NCI-H748 (cell line): ENCODE results near the gene PBX1.
A peak's percentile ranks its signal among the peaks of the same experiment; 100 is the strongest.

Experiments used
- DNase-seq: peaks from one replicate; lab custom pipeline; 2025; ENCODE audit not compliant: unreplicated experiment; lab: John Stamatoyannopoulos, UW

PBX1 gene

DNA sequence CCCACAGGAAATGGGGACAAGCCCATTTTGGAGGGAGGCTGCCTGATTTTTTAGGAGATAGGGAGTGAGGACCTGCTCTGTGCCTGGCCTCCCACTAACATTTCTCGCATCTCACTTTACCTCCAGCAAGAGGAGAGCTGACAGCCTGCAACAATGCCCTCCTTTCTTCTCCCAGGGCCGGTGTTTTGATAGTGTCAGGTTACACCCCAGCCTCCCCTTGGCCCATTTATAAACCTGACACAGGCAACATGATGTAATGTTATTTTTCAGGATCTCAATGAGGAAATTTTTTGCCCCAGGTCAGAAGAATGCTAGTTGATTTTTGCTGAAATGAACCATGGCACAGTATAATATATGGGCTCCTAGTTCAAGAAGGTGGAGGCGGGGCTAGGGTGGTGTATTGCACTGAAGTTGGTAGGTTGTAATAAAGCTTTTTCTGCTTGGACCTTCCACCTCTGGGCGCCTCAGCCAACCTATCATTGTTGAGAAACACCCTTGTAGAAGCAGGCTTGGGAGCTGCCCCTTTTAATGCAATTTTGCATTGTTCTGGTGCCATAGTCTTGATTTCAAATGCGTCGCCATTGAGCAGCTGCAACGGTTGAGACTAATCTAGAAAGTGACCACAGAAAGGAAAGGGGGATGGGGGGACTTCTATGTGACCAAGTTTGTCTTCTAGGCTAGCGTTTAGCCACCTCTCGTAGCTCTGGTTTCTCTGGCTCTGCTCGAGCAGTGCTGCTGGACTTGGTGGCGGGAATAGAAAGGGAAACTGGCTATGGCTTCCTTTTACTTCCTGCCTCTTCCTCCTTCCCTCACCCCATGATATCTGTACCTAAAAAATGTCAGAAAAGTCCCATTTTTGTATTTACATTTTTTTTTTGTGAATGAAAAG is 53.0 kb downstream of the PBX1 start:
- DNase-seq, result peak; percentile 96

DNA sequence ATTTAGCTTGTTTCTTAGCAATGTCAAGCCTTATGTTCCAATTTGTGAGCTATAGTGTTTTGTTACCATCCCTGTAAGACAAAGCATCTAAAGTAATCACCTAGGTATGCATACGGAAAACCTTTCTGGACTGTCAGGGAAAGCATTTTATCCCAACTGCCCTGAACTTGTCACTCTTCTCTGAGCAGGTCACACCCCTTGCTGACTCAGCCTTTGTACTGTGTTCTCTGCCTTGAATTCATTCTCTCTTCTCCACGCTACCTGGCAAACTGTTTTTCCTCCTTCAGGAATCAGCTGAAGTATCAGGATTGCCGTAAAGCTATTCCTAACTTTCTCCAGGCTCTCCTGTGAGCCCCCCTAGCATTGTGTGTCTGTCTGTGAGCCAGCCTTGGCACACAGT is 54.2 kb downstream of the PBX1 start:
- DNase-seq, result peak; percentile 8

DNA sequence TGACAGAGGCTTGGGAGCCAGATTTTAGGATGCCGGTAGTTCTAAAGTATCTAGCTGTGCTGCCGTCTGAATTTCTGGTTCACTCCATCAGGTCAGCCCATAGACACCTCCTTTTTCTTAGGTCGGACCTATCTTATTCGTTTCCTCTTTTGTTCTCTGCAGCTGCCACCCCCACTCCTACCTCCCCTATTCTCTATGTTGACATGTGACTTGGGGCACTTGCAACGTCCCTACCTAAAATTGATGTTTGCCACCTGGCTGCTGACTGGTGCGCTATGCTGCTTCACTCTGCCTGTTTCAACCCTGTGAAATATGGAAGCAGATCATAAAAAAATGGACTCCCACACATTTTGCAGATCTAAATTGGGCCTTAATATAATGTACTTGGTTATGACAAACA is 55.3 kb downstream of the PBX1 start:
- DNase-seq, result peak; percentile 8

DNA sequence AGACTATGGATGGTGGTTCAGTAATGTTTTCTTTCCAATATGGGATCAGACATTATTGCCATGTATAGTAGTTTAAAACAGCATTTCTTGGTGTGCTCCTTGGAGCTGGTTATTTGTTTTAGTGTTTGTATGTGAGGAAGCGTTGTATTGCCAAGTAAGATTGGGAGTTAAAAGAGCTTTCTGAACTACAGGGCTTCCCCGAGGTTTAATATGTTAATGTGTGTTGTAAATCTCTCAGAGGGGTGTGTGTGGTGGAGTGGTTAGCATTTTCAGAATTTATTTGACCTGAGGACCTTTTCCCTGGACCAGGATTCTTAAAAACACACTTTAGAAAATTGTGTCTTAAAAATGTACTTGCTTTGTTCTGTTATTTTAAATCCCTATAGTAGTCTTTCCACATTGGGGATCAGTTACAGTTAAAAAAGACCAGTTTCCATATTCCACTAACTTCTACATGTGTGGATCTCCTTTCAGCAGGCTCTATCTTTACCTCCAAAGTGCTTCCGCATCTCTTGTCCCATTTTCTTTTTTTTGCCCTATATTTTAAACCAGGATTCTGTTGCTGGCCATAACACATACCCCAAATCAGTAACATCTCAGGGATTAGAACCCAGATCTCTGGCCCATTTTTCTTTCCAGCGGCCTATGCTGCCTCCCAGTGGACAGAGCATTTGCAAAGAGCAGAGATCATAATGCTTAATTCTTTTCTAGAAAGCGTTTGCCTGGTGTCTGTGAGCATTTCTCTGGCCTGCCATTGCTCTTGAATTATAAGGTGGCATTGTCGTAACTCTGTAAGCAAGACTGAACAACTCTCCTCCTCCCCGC is 58.6 kb downstream of the PBX1 start:
- DNase-seq, result peak; percentile 79

DNA sequence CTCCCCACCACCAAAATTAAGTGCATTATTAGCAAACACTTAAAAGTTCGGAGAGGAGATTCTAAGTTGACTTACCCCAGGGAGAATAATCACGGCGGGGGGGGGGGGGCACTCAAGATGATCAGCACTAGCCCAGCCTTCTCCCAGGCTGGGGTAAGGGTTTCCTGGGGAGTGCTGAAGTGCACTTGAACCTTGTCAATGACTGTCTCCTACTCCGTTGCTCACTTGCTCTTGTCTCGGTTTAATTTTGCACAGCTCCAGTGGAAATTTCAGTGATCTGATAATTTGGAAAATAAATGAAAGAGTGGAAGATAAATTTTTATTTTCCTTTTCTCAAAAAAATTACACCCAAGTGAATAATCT is 59.2 kb downstream of the PBX1 start:
- DNase-seq, result peak; percentile 68

DNA sequence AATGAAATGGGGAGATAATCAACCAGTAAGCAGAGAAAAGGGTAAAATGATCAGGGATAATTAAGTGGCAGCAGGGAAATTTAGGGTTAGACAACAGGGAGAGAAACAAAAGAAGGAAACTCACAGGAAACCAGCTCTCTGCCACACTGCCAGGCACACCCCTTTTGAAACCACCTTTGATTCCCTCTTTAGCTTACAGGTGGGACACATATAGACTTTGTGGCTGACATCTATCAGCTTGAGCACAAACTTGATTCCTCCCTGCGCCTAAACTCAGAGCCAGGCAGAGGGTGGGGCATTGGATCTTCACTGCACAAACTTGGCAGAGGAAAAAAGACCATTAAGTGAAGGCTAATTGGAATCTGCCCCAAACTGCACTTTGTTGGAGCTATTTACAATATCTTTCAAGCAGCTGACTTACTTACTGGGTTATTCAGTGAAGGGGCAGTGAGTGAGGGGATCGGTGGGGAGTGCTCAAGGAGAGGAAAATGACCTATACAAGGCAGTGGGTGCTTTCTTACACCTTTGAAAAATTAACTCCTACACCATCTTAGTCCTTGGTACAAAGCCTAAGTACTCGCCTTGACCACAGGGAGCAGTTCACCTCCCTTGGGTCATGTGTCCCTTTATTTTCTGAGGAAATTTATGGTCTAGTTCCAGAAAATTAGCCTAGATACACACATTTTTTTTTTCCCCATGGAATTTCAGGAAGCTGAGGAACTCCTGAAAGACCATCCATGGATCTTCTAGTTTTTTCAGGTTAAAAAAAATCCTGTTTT is 60.2 kb downstream of the PBX1 start:
- peak; percentile 90 for DNase-seq

DNA sequence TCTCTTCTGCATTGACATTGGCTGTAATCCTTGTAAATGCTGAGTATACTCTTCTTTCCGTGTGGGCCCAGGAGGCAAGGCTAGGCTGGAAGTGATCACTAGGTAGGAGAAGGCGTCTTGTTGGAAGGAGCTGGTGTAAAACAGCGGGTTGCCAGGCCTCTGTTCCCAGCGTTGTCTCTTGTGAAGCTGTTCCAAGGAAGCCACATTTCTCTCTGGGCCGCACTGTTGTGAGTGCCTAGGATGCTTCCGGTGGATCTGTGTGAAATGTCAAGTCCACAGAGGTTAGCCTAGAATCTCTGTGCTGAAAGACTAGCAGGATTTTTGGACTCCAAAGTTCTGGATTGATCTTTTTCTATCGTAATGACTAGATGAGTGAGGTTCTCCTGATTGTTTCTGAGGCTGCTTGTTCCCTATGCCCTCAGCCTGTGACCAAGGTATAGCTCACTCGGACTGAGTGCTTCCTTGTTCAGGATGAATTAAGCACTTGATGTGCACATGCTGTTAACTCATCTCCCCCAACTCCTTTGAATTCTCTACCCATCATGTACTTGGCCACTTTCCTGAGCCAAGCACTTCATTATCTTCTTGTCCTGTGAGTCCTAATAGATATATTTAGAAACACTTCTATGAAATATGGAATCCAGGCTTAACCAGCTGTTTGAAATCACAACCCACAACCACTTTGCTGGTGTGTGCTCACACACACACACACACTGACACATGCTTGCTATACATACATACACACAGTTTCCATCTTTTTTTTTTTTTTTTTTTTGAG is 63.3 kb downstream of the PBX1 start:
- DNase-seq, result no peak

DNA sequence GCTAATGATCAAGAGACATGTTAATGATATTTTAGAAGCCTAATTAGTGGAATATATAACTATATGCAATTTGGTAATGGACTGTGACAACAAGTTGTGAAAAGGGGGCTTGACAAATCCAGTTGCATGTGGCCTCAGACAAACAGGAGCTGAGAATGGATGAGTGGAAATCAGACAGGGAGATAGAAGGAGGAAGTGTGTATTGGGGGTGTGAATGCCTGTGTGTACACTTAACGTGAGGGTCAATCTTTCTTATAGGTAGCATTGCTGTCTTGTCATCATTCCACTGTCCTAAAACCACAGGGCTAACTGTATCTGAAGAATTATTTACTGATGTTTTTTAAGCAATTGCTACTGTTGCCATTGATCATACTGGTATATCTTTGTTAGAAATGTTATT is 64.8 kb downstream of the PBX1 start:
- DNase-seq, result no peak

DNA sequence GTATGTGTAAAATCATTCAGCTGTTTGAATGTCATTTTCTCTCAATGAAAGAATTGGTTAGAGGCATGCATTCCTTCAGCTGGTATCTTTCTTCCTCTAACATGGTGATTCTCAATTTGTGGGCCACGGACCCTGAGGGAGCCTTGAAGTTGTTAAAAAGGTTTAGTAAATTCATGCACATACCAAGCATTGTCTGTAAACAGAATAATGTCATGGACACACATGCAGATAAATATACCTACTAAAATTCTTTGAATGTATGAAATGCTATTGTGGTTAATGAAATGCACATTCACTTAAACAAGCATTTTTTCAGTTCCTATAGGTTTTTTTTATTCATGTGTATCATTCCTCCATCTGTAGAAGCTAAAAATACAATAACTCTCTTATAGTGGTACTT is 65.4 kb downstream of the PBX1 start:
- no peak for DNase-seq

DNA sequence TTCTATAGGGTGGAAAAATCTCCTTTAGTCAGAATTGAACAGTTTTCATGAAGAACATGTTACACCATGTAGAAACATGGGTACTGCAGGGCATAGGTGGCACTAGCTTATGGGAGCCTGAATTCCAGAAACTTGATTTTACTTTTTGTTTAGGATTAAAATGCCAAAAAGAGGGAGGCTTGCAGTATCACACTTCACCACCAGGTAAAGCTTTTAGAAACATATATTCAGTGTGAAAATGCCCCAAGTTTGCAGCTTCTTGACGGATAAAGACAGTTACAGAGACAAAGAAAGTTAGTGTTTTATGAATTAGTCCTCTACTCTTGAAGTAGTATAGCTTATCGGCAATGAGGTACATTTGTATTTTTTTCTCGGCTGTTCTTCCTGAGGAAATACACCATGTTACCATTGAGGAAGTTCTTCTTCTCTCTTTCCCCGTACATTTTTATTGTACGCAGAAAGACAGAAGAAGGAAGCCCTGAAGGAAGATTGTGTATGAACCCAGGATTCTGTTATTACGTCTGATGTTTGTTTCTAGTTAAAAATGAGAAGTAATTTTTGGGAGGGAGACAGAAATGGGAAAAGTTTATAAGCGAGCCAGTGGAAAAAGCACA is 66.1 kb downstream of the PBX1 start:
- DNase-seq, result no peak

DNA sequence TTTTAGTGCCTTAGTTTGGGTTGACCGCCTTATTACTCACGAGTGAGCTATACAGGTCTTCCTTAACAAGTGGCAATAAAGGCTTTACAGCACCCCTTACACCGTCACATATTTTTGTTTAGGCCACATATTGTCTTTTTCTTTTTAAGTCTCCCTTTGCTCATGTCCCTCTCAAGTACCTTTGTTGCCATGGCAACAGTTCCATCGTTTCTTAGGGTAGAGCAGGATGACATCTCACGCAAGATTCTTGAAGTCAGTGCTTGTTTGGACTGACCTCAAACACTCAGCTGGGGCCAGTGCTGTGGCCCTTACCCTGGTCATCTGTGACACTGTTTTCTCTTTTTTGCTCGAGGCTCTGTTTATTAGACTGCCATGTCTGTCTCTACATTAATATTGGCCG is 69.8 kb downstream of the PBX1 start:
- peak; percentile 7 for DNase-seq

DNA sequence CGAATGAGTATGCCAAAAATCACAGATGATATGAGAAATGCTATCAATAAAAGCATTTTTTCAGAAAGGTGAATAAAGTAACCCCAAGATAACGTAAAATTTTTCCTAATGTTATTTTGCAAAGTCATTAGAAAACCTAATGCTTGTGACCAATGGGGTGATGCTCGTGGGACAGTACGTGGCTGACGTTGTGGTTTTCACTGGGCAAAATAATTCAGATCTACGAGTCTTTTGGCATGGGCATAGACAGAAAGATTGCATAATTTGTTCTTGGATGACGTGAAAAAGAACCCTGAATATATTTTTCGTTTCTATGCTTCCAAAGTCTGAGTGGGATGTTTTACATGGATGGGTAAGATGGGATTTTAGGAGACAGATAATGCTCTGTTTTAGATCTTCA is 71.0 kb downstream of the PBX1 start:
- DNase-seq, result no peak

DNA sequence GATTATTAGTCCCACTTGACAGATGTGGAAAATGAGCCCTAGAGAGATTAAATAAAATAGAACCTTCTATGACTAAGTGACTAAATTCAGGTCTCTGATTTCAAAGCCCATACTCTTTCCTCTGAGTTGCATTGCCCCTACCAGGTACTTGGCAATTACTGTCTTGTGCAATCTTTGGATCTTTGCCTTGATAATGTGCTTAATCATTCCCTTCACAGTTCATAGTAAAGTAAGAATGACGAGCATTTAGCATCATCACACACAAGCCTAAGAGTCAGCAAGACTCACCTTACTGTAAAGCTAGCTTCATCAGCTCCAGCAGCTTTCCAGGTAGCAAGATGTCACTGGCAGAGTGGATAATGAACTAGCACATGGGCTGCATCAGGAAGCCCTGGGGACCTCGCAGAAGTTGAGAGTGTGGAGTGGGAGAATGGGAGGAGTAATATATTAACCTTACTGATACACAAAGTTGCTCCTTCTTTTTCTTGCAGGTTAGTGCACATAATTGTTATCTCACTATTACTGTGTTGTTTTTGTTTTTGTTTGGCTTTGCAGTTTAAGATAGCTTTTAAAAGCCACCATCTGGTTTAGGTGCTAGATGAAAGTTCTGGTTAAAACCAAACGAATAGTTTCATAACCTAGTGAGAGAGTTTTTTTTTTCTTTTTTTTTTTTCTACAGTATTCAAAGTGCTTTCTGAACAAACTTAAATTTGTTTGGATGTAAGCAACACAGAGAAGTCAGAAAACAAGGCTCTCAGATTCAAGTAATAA is 71.8 kb downstream of the PBX1 start:
- DNase-seq, result no peak

DNA sequence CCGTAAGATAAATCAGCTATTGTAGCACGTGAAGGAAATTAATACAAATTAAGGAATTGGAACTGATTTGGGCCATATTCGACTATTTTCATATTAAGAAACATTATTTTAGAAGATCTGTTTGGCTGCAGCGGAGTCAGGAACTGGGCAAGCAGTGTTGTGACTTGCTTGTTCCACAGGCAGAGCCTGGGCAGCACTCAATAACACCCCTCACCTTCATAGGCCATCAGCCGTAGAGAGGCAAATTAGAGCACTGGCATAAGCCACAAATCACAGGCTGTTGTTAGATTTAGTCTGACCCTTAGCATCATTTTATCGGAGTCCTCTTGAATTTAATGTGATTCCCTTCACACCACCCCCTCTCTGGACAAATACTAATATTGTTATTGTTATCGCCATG is 72.8 kb downstream of the PBX1 start:
- DNase-seq, result no peak

DNA sequence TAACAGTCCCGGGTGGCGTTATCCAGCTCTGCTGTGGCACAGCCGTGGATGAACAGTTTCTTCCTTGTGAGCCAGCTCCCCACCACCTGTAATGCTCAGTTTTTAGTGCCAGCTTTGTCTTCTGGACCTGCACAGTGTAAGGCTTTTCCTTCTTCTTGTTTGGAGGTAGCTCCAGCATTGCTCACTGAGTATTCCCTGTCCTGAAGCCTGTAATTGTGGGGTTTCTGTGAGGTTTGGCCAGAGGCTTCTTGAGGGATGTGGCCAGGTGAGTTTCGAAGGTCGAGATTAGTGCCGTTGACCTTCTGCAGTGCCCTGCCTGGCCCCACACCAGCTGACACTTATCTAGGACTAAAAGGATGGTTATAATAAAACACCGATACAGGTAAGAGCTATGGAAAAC is 75.0 kb downstream of the PBX1 start:
- no peak for DNase-seq

DNA sequence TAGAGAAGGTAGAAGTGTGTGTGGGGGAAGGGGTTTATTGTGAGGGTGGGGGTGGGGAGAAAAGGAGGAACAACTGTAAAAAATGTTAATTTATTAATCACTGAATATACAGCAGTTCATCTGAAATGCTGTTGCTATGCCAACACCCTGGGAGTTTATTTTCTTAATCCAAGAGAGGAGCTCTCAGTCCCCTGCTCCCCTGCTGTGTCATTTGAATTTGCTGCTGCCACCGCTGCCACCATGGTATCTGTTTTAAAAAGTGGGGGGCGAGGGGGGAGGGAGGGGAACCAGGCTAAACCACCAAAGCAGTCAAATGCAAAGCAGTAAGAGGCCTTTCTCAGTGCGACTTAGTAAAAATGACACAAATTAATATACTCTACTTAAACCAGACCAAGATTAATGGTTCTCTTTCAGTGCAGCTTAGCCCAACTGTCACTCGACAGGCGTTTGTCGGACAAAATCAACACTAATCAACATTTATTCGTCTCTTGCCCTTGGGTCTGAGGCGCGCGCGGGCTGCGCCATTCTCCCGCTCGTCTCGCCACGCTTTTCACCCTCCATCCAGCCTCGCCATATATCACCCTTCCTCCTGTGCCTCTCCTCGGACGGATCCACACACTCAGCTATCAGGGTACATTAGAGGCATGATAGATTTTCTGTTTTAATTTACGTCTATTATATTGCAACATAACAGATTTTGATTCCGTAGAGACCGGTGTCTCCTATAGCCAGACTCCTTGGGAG is 76.2 kb downstream of the PBX1 start:
- peak; percentile 56 for DNase-seq

DNA sequence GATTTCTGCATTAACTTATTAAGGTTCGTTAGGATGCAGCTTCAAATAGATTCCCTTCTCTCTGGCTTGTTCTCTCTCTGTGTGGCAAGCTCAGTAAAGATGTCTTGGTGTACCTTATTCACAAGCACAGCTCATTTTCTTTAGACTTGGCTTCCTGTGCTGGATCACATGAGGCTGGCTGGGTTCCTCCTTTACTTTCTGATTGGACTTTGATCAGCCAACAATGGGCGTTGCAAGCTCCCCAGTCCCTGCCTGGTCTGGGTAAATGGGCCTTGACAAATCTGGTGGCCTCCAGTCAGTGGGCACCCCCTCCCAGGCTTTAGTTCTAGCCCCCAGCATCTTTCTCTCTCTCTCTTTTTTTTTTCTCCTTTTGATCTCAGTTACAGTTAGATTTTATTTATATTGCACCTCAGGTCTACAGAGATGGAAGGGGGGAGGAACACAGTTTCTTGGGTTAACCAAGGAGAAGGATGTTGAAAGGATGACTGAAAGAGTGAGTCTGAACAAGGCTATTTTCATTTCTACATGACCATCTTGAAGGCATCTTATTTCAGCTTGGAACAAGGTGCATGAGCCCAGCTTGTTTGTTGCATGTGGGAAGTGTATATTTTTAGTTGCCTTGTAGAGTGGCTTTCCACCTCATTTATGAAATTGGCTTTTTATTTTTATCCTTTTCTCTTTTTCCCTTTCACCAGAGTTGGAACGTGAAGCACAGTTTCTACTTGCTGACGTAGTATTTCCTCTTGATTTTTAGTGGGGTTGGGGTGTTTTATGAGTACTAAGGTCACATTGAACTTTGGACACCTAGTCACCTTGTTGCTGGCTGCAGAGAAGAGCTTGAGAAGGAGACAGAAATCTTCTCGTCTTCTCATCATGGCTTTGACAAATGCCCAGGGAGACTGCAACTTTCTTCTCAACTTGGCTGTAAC is 77.1 kb downstream of the PBX1 start:
- no peak for DNase-seq

DNA sequence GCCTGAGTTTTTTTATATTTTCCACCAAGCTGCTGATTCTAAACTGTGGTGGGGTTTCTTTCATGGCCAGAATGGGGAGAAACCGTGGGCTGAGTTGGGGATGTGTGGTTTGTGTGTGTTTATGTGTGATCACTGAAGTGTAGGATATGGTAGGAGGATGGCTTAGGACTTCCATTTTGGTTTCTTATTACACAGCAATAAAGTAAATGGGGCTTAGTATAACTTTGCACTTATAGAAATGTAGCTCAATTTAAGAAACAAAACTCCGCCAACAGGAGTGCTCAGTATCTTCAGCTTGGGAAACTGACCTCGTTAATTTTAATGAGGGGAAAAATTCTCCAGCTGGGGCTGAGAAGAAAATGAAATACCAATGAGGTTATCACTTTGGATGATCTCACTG is 77.8 kb downstream of the PBX1 start:
- no peak for DNase-seq
